Thyroid gland (tissue), 4 donors: ENCODE results near the gene SEMA4D.

Experiments
- POLR2A ChIP-seq, 2 donors: fragments of 450-650 bp; IDR thresholded peaks; one replicate each; pipeline ENCODE4 v1.6.1; 2017; ENCODE audit warnings: antibody characterized with exemption in 2 of 2, mild to moderate bottlenecking in 2 of 2, moderate library complexity in 1 of 2
- TF ChIP-seq, protein P1 (sequence below), 6 experiments: fragments of 200-600 bp in 3 of 6; fragments of 450-650 bp in 3 of 6; sonication (generic) in 3 of 6; IDR thresholded peaks; one replicate each; pipeline ENCODE4 v1.5.1; 2016 to 2019; ENCODE audit warnings: antibody characterized with exemption in 6 of 6, mild to moderate bottlenecking in 2 of 6, inconsistent platforms in 1 of 6, moderate library complexity in 1 of 6

DNA sequence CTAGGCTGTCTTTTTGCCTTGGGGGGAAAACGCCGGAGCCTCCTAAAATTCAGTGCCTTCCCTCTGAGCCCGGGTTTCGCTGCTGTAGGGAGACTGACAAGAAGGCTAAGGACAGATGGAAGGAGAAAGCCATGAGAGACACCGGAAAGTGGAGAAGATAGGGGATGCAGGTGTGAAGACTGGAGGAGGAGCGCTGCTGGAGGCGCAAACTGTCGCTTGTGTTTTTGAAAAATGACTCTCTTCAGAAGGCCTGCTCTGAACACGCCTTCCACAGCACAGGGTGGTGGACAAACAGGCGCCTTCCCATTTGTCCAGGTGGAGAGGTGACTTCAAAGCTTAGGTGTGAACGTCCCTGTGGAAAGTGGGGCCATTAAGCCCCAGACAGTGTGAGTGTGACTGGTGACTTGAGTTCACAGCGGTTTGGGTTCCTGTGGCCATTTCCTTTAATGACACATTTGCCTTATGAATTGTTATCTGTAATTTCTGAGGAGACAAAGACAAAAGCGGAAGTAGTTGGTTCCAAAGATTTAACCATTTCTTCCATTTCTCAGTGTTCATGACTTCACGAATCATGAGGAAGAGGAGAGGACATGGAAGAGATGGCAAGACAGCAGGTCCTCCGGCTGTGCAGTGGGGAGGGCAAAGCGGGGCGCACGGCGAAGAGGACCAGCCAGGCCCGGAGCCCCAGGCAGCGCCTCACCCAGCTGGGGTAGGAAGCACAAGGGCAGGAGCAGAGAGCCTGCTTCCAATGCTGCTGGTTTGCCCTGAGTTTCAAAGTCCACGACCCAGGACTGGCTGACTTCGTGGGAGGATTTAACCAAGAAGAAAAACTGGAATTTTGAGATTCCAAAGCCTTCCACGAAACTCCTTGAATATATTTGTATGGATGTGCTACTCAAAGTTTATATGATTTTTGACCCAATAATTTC, 27.8 kb upstream of the SEMA4D start:
- no peak for TF ChIP-seq POLR2A (IDR thresholded peaks at IDR 0.05)
- TF ChIP-seq, protein P1, sequence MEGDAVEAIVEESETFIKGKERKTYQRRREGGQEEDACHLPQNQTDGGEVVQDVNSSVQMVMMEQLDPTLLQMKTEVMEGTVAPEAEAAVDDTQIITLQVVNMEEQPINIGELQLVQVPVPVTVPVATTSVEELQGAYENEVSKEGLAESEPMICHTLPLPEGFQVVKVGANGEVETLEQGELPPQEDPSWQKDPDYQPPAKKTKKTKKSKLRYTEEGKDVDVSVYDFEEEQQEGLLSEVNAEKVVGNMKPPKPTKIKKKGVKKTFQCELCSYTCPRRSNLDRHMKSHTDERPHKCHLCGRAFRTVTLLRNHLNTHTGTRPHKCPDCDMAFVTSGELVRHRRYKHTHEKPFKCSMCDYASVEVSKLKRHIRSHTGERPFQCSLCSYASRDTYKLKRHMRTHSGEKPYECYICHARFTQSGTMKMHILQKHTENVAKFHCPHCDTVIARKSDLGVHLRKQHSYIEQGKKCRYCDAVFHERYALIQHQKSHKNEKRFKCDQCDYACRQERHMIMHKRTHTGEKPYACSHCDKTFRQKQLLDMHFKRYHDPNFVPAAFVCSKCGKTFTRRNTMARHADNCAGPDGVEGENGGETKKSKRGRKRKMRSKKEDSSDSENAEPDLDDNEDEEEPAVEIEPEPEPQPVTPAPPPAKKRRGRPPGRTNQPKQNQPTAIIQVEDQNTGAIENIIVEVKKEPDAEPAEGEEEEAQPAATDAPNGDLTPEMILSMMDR (IDR thresholded peaks at IDR 0.05): no peak
